ENCODE results near the gene PHACTR3.

DNA sequence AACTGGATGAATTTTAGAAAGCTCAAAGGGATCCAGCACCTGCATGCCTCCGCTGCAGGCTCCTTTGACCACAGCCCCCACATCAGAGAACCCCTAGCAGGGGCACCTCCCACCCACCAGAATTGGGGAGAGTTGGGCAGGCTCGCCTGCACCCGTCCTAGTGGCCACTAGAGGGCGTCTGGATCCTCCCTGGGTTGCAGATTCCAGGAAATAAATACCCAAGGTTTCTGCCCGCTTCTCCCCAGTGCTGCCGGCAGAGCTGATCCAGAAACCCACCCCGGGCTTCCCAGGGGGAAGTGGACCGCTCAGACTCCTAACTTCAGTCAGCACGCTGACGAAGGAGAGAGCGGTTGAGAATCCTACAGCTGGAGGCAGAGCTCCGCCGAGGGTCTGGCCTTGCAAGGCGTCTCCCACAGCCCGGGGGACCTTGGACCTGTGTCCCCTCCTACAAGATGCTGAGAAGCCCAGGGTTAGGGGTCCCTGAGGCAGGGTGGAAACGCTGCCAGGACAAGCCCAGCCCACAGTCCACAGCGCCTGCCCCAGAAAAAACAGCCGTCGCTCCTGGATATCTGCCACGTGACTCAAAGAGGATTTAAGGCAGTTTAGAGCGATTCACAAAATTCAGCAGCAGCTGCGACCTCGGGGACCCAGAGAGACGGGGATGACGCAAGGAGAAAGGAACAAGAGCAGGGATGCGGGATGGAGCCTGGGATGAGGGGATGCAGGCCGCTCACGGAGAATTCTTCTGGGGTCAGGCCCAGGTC, 32.6 kb upstream of the PHACTR3 start:
- TF ChIP-seq CTCF (IDR thresholded peaks at IDR 0.05; ENCODE audit: low read length) (peak; percentile 86), EZH2 (IDR thresholded peaks at IDR 0.05; ENCODE audit: borderline replicate concordance, low read length) (no peak)

All from OCI-LY1 (cell line).